ENCODE measurements around the gene GGTLC2.
"Not testable (repeated sequence)": the region's sequence is repeated elsewhere in the genome, so short reads cannot be mapped to it uniquely, and the experiment has no call there.

GGTLC2 gene

DNA sequence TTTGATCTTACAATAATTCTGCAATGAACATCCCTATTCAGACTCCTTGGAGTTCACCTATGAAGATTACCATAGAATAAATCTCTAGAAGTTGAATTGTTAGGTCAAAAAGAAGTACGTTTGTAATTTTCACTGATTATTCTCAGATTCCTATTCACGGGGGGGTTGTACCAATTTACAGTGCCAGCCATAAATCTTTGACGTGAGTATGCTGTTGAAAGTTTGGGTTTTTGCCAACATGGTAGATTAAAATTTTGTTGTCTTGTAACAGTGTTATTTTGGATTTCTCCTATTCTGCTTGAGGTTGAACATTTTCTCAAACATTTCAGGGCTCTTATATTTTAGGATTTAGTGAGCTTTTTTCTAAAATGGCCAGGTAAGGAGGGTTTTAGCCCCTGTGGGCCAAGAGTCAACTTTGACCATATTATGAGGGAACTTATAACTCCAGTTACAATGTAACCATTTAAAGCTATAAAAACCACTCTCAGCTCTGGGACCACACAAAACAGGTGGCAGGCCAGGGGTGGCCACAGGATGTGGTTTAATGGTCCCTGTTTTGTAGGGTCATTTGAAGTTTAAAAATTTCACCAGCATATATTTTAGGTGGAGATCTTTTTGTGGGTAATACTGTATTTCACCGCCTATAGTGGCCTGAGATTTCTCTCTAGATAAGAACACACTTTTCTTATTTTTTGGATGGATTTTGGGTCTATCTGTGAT lies 25.8 kb downstream of the GGTLC2 start:
- DNase-seq, result no peak

GRCh38 chr22:22671506-22671905 lies 27.1 kb downstream of the GGTLC2 start:
- DNase-seq, result no peak

DNA sequence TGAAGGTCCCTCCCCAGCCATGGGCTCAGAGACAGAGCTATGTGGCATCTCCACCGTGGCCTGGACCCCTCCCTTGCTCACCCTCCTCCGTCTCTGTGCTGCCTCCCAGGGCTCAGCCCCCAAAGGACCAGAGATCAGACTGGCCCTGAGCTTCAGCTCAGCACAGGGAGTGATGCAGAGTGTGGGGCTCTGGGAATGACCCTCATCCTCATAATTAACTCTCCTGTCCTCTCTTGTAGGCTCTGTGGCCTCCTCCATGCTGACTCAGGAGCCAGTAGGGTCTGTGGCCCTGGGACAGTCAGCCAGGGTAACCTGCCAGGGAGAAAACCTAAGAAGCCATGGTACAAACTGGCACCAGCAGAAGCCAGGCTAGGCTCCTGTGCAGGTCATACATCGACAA lies 28.7 kb downstream of the GGTLC2 start:
- no peak for DNase-seq

DNA sequence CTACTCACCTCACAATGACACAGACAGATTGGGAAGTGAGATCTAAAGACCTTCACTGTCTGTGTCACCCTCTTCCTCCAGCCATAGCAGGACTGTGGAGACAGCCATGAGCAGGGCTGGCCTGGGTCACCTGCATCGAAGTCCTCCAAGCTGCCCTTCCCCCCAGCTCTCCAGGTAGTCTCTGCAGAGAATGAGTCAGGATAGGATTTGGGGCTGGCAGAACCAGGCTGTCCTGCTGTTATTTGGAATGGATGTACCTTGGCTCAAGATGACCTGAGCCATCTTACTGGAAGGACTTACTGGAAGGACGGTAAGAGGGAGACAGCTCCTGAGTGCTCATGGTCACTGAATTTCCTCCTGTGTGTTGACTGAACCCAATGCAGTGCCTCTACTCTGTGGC lies 29.2 kb downstream of the GGTLC2 start:
- DNase-seq, result no peak

GRCh38 chr22:22674467-22674866 lies 30.1 kb downstream of the GGTLC2 start:
- DNase-seq, result no peak

DNA sequence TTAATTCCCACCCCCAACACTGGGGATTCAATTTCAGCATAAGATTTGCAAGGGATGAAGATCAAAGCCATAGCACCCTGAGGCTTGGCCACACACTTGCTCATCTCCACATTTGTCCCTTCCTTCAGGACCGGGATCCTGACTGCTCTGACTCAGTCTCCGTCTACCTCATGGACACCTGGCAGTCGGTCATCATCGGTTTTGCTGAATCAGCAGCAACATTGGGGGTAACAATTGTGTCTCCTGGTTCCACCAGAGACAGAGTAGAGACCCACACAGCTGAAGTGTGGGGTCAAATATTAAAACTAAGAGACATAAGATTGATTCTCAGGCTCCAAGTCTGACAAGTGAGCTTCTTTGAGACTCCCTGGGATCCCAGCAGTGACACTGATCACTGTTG lies 34.6 kb downstream of the GGTLC2 start:
- DNase-seq, result no peak

DNA sequence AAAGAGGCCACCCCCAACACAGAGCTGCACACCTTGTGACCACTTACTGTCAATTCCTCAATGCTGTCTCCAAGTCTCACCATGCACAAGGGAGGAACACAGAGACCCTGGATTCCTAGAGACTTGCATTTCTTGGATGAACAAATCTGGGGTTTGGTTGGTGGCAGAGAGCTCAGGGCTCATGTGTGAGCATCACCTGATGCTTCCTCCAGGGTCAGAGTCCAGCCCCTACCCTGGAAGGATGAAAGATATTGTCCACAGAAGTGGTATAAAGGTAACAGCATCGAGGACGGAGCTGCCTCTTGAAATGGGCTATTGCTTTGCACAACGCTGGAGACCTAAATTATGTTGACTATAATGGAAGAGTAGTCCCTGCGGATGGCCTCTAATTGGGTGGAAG lies 36.0 kb downstream of the GGTLC2 start:
- no peak for DNase-seq

- DNase-seq, result no peak
Measured at GRCh38 chr22:22681221-22681739, 36.9 kb downstream of the GGTLC2 start.

DNA sequence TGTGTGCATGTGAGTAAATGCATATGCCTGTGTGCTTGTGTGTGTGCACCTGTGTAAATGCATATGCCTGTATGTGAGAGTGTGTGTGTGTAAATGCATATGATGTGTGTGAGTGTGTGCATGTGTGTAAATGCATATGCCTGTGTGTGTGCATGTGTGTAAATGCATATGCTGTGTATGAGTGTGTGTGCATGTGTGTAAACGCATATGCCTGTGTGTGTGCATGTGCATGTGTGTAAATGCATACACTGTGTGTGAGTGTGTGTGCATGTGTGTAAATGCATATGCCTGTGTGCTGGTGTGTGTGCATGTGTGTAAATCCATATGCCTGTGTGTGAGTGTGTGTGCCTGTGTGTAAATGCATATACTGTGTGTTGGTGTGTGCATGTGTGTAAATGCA lies 37.8 kb downstream of the GGTLC2 start:
- DNase-seq, result no peak

GRCh38 chr22:22682807-22683667 lies 38.6 kb downstream of the GGTLC2 start:
- DNase-seq, result no peak

- DNase-seq, result no peak
Measured at GRCh38 chr22:22683668-22684361, 39.4 kb downstream of the GGTLC2 start.

DNA sequence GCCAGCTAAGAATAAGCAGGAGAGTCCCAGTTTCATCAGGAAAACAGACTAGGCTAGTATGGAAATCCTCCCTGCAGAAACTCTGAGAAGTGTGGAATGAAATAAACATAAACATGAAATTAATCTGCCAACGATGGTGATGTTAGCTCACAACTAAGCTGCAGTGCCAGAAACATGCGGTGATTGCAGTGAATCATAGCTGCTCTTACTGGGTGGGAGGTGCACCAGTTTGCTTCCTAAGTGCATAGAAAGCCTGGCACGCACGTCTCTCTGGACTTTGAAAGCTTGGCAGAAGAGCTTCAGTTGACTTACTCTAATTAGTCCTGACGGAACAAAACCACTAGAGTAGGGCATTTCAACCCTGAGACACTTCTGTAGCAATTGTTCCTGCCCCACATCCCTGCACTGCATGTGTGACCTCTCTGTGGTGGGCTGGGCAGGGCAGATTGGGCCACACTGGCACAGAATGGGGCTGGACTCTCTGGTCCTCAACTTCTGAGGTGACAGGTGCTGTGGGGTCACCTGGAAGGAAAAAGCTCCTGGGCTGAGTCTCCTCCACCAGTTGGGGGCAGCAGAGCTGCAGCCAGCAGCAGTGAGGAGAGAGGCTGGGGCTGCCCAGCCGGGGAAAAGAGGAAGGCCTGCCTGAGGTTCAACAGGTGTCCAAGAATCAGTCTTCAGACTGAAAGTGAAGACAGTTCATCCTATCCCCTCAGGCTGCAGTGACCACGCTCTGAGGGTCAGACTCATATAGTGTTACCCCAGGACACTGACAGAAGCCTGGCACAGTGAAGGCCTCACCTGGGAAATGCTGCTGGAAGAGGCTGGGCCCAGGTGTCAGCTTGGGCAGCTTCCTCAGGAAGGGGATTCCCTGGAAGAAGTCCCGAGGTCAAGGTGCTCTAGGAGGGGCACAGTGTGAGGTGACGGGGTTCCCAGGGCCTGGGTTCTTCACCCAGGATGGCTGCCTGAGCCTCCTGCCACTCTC lies 40.5 kb downstream of the GGTLC2 start:
- DNase-seq, result no peak

- no peak for DNase-seq
Measured at GRCh38 chr22:22685586-22685985, 41.2 kb downstream of the GGTLC2 start.

DNA sequence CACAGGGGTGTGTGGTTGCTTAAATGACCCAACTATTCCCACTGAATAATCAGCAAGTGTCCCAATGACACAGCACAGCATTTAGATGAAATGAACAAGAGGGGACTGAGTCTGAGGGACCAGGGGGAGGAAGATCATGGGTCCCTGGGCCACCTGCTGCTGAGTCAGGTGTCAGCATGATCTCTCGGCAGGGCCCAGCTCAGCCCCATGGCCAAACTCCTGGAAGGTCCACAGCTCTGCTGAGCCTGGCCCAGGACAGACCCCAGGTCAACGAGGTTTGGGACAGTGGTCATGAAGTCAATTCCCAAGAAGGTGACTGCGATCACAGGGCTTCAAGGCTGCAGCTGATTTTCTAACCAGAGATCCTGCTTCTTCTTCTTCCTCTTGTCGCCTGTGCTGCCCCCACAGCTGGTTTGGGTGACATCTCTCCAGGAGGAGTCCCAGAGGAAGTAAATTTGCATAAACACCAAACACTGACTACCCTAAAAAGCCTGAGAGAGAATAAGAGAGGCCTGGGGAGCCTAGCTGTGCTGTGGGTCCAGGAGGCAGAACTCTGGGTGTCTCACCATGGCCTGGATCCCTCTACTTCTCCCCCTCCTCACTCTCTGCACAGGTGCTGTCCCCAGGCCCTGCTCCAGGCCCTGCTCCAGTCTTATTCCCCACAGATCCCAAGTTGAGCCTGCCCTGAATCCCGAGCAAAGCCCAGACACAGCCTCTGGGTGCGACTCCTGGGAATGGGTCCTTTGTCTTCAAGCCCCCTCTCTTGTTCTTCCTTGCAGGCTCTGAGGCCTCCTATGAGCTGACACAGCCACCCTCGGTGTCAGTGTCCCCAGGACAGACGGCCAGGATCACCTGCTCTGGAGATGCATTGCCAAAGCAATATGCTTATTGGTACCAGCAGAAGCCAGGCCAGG lies 42.0 kb downstream of the GGTLC2 start:
- not testable (repeated sequence) for DNase-seq

GRCh38 chr22:22687638-22688500 lies 43.5 kb downstream of the GGTLC2 start:
- peak; percentile 10 for DNase-seq

- DNase-seq, result no peak
Measured at GRCh38 chr22:22689621-22690345, 45.4 kb downstream of the GGTLC2 start.

- DNase-seq, result no peak
Measured at GRCh38 chr22:22691055-22691454, 46.6 kb downstream of the GGTLC2 start.

GRCh38 chr22:22691716-22692701 lies 47.6 kb downstream of the GGTLC2 start:
- DNase-seq, result no peak
